SK-N-SH treated with all-trans-retinoic acid at 6 μM for 48 hours (cell line): ENCODE data around the gene BRCA2.

Experiments
- ARNTL ChIP-seq: fragments of 450-650 bp; formaldehyde crosslinking; IDR thresholded peaks from 2 replicates; pipeline ENCODE4 v1.5.0; 2020; ENCODE audit warnings: low read depth, mild to moderate bottlenecking, moderate library complexity, borderline replicate concordance
- CREB5 ChIP-seq: fragments of 250-450 bp; sonication (Bioruptor Pico); IDR thresholded peaks from 2 replicates; pipeline ENCODE4 v1.5.1; 2020; ENCODE audit warnings: low read depth, mild to moderate bottlenecking, moderate library complexity
- CSDC2 ChIP-seq: fragments of 250-450 bp; sonication (Bioruptor Pico); IDR thresholded peaks from 2 replicates; pipeline ENCODE4 v1.5.0; 2020; ENCODE audit warnings: mild to moderate bottlenecking, moderate library complexity
- ESRRG ChIP-seq: fragments of 250-450 bp; sonication (Bioruptor Pico); IDR thresholded peaks from 2 replicates; pipeline ENCODE4 v1.6.1; 2021; ENCODE audit warnings: mild to moderate bottlenecking
- GLIS3 ChIP-seq: fragments of 250-450 bp; sonication (Bioruptor Pico); IDR thresholded peaks from 2 replicates; pipeline ENCODE4 v1.5.0; 2020; ENCODE audit warnings: mild to moderate bottlenecking, moderate library complexity
- TCF4 ChIP-seq: fragments of 250-450 bp; sonication (Bioruptor Pico); IDR thresholded peaks from 2 replicates; pipeline ENCODE4 v1.8.0; 2021; ENCODE audit warnings: mild to moderate bottlenecking, moderate library complexity, borderline replicate concordance
- ZNF565 ChIP-seq: fragments of 450-650 bp; formaldehyde crosslinking; conservative IDR thresholded peaks from 2 replicates; pipeline ENCODE4 v1.5.0; 2020; ENCODE audit warnings: low read depth, mild to moderate bottlenecking, moderate library complexity
- ZNF8 ChIP-seq: fragments of 450-650 bp; formaldehyde crosslinking; IDR thresholded peaks from 2 replicates; pipeline ENCODE4 v1.5.0; 2020; ENCODE audit warnings: mild to moderate bottlenecking, moderate library complexity

- TF ChIP-seq TCF4, result no peak
- TF ChIP-seq ZNF8 (CRISPR knock-in tag), result no peak
- no peak for TF ChIP-seq GLIS3 (CRISPR knock-in tag)
- no peak for TF ChIP-seq ZNF565 (CRISPR knock-in tag)
- no peak for TF ChIP-seq ESRRG
- TF ChIP-seq CREB5 (CRISPR knock-in tag), result no peak
- TF ChIP-seq CSDC2 (CRISPR knock-in tag), result no peak
- no peak for TF ChIP-seq ARNTL
Observed at GRCh38 chr13:32272021-32272683, 43.2 kb upstream of the BRCA2 start.
